NCI-H748 treated with DMSO at 0.1 percent for 48 hours (cell line): ENCODE data around the gene WDR33.
"Not testable (repeated sequence)": the region's sequence is repeated elsewhere in the genome, so short reads cannot be mapped to it uniquely, and the experiment has no call there.

ENCODE experiments used
- DNase-seq: peaks from one replicate; lab custom pipeline; 2025; lab: John Stamatoyannopoulos, UW

WDR33 gene

DNA sequence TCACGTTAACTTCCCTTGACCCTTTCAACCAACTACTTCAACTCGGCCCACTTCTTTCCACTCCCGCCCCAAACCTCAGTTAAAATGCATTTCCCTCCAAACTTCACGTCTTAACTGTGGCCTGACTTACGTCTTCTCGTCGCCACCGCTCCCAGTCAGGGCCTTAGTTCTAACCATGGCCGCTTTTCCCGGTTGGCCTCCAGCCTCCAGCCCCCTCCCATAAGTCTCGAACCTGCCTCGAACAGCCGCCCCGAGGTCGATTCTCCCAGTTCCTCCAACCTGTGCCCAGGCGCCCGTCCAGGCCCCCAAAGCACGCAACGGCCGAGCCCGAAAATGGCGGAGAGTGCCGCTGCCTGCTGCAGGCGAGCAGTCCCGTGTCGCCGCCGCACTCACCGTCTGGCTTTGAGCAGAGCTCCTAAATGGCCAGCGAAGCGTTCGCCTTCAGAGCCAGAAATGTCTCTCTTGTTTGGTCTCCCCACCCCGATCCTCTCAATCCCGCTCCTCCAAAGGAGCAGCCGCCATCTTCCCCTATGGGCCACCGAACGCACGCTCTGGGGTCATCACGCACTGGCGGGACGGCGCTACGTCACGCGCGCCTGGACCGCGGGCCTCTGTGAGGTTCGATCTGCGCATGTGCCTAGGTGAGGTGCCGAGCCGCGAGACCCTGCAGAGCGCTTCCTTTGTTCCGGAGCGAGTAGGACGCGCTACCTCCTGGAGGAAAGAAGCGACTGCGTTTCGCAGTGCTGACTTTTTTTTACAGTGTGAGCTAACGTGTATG, at the start of gene WDR33:
Gene WDR33, minus strand, starts transcription at position 553 of the 778 bp plus-strand sequence. CDS start 40,190 bp downstream, outside the sequence.
- DNase-seq, result peak; percentile 72

DNA sequence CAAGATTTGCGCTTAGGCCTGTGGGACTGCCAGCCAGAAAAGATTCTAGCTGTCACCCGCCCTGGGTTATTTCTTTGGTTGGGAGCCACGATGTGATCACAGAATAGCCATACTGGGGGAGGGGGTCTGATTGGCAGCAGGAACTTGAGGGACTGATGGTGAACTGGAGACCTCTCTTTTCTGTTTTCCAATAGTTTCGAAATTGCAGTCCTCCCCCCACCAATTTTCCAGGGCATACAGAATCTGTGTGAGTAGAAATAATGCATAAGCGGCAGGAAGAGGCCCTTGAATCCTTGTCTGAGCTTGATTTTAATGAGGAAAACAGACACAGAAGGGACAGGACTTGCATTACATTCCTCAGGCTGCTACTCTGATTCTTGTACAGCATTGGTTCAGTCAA, 49.2 kb upstream of the WDR33 start:
- no peak for DNase-seq

DNA sequence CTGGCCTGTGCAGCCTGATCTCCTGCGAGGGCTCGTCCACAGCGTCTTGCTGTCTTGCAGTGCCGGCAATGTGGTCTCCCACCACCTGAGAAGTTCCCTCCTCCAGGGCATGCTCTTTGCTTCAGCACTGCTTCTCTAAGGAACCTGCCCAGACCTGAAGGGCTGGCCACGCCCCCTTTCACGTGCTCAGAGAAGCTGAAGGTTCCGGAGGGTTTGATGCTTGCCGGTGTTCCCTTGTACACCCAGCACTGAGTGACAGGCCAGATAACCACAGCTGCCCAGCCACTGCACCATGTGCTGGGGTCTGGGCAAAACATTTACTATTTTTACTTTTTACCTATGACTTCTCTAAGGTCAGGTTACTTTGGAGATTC, 48.7 kb upstream of the WDR33 start:
- no peak for DNase-seq

DNA sequence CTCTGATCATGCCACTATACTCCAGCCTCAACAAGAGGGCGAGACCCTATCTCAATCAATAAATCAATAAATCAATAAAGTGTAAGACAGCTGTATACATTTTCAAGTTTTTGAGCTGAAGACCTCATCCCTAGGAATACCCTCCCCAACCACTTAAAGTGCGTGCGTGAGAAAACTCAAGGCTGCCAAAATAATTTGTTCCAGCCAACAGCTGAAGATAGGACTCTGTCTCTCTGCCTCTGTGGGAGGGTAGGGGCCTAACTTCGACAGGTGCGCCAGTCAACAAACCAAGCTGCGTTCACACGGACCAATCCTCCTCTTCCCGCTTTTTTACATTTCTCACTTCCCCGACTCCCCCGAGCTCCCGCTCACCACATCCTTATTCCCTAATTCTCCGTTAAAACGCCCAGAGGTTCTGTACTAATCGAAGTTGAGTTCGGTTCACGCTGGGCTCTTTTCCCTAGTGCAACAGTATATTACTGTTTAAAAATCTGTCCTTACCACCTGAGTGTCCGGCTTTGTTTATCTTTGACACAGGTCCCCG, 46.4 kb upstream of the WDR33 start:
- peak; percentile 21 for DNase-seq

DNA sequence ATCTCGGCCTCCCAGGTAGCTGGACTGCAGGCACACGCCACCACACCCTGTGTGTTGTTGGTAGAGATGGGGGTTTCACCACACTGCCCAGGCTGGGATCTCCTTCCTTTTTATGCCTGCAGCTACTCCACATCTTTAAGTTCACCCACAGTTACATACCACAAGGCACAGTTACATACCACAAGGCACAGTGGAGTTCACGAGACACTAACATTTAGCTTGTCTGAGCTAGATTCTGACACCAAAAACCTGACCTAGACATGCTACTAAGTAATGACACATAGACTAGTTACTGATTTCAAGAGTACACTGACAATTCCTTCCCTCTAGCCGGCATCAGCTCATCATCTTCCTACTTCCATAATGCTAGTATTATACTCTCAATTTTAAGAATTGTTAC, 42.7 kb upstream of the WDR33 start:
- no peak for DNase-seq

DNA sequence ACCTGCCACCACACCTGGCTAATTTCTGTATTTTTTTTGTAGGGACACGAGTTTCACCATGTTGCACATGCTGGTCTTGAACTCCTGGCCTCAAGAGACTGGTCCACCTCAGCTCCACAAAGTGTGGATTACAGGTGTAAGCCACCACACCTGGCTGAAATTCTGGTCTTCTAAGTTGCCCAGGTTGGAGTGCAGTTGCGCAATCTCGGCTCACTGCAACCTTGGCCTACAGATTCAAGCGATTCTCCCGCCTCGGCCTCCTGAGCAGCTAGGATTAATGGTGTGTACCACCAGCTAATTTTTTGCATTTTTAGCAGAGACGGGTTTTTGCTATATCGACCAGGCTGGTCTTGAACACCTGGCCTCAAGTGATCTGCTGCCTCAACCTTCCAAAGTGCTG, 41.4 kb upstream of the WDR33 start:
- DNase-seq, result no peak

DNA sequence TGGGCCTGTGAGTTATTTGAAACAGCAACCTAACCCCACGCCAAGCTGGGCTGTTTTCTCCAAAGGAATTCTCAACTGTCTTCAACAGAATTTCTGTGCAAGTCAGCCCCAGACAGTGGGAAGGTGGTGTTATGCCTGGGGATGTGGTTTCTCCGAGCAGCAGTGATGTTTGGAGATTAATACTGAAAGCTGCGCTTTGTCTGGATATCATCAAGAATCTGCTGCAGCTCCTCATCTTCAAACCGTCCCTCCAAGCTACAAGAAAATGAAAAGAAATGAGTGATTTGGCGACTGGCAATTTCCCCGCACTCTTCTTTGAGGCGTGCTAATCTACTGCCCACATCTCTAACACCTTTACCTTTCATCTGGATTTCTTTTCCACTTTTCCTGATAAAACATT, 37.0 kb upstream of the WDR33 start:
- DNase-seq, result no peak

DNA sequence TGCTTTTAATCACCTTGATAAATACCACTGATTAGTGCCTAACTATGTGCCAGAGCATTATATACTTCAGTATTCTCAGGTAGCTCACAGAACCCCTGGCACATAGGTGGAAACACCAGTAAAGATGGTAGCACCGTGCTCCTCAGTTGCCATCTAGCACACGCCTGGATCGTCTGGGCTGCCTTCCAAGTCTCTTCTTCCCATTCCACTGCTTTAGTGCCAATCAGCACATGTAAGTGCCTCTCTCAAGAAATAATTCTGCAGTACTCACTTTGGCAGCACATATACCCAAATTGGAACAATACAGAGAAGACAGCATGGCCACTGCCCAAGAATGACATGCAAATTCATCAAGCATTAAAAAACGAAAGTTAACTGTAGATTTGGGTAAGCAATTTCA, 34.0 kb upstream of the WDR33 start:
- DNase-seq, result no peak

DNA sequence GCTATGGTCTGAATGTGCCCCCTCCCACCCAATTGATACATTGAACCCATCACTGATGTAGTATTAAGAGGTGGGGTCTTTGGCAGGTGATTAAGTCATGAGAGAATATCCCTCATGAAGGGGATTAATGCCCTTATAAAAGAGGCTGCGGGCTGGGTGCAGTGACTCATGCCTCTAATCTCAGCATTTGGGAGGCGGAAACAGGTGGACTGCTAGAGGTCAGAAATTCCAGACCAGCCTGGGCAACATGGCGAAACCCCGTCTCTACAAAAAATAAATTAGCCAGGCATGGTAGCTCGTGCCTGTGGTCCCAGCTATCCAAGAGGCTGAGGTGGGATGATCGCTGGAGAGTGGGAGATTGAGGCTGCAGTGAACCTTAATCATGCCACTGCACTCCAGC, 32.7 kb upstream of the WDR33 start:
- no peak for DNase-seq

DNA sequence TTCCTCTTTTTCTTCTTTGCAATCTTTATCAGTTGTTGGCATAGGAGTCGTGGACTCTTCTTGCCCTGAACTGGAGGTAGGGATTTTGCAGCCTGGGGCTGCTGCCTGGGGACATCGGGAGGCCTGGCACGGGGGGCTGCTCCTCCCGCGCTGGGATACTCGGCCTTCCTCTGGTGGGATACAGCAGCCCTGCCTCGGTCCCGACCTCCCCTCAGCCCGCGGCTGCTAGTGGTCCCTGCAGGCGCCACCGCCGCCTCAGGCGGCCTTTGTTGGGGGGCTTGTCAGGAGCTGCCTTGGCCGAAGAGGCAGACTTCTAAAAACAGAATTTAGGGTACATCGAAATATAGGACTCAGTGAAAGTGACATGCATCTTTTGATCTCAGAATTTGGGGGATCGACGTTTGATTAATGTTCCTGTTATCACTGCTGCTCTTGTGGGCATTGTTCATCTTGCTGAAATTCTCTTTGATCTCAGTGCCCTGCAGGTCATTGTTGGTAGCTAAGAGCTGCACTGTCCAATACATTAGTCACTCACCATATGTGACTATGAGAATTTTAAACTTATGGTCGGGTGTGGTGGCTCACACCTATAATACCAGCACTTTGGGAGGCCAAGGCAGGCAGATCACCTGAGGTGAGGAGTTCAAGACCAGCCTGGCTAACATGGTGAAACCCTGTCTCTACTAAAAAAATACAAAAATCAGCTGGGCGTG, 30.7 kb upstream of the WDR33 start:
- no peak for DNase-seq

DNA sequence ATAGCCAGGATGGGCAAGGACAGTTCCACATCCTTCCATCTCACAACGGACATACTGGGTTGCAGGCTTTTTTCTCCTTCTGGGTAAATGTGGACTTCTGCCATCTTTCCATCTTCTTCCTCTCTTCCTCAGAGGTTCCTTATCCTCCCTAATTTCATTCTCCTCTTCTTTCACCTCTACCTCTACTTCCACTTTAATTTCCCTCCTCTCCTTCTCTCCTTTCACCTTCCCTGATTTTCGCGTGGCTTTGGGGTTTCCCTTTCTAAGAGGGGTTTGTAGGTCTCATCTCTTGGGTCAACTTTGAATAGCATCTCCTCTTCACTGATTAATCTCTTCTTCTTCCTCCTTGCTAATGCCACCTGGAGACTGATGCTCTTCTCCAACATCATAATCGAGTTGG, 29.9 kb upstream of the WDR33 start:
- DNase-seq, result no peak

DNA sequence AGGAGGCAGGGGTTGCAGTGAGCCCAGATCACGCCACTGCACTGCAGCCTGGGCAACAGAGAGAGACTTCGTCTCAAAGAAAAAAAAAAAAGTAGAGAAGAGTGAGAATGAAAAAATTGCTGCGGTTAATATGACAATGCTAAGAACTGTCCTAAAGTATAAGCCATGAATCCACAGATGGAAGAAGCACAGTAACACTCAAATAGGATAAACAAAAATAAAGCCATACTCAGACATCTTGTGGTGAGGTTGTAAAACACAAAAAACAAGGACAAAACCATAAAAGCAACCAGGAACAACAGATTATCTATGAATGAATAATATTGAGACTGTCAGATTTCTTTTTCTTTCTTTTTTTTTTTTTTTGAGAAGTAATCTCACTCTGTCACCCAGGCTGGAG, 24.0 kb upstream of the WDR33 start:
- no peak for DNase-seq

DNA sequence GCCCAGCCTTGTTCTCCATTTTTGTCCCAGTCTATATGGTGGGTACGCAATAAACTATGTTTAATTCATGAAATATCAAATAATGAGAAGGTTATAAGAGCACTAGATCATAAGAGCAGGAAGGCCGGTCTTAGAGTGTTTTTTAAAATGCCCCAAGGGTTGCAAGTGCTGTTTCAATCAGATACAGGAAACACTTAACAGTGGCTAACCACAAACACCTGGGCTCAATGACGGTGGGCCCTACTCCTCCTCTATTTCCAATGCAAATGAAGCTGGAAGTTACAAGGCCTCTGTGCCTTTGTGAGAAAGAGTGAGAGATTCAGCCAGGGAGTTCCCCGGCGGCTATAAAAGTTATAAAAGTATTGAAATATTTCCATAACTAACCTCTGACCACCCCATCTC, 18.9 kb upstream of the WDR33 start:
- no peak for DNase-seq

DNA sequence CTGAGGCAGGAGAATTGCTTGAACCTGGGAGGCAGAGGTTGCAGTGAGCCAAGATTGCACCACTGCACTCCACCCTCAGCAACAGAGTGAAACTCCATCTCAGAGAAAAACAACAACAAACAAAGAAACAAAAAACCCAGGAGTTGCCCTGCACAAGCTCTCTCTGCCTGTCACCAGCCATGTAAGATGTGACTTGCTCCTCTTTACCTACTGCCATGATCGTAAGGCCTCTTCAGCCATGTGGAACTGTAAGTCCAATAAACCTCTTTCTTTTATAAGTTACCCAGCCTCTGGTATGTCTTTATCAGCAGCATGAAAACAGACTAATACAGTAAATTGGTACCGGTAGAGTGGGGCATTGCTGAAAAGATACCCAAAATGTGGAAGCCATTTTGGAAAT, 15.7 kb upstream of the WDR33 start:
- DNase-seq, result not testable (repeated sequence)

DNA sequence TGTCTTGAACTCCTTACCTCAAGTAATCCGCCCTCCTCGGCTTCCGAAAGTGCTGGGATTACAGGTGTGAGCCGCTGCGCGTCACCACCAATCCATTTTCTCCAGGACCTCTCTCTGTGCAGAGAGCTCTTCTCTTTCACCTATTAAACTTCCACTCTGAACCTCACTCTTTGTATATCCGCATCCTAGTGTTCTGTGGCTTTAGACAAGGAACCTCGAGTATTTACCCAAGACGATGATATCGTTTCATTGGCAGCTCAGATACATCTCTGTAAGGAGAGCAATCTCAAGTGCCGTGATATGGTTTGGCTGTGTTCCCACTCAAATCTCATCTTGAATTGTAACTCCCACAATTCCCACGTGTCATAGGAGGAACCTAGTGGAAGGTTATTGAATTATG, 15.1 kb upstream of the WDR33 start:
- DNase-seq, result no peak

DNA sequence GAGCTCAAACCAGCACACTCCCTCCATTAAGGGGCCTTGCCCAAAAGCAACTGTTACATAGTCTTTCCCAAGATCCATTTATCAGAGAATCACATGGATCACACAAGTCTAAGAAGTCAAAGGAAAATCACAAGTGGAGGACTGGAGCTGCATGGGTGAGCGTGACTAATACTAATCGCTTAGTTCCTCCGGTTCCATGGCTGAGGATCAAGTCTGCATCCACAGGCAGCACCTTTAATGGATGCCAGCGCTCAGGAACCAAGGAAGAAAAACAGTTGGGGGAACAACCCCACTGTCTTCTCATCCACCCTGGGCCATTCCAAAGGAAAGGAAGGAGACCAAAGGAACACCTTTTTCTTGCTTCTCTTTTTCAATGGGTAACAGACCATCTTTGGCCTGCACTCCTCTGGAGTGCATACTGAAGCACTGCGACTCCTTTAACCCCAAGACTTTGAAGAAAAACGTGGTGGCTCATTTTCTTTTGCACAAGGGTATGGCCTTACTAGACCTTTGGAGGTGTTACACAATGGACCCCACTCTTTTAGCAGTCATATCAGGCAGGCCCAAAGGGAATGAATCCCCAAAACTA, 9.2 kb upstream of the WDR33 start:
- DNase-seq, result no peak

DNA sequence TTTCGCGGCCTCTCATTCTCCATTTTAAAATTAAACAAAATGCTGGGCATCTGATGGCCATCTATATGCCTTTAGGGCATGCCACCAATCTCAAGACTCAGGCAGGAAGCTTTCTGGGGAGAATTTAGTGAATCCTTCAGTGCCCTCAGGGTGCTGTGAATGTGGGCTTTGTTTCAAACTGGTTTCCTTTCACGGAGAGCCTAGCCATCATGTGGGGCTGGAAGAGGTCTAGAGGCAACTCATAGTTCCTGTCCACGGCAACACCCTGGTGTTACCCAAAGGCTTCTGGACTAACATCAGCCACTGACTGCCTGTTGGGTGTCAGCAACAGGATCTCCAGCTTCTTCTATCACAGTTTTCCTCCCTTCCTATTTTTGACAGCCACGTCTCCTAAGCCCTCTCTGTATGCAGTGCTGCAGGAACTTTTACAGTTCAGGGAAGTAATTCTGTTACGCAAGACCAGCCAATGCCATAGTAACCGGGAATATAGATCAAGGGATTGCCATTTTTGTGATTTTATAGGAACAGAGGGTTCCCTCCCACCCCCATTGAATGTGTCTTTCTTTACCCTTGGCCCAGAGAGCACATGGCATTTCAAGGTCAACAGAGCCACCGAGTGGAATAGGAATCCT, 7.9 kb upstream of the WDR33 start:
- no peak for DNase-seq

DNA sequence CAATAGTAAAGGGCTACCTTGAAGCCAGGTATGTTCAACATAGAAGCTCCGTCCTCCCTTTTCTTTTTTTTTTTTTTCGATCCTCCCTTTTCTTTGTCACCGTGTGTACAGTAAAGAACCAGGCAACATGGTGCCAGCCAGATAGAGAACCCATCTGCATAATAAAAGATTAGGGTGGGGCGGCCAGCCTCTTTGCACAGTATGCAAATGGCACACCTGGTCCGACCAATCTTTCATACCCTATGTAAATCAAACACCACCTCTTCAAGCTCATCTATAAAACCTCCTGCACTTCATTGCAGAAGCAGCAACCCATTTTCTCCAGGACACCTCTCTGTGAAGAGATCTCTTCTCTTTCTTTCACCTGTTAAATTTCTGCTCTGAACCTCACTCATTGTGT, 7.3 kb upstream of the WDR33 start:
- DNase-seq, result peak; percentile 7

DNA sequence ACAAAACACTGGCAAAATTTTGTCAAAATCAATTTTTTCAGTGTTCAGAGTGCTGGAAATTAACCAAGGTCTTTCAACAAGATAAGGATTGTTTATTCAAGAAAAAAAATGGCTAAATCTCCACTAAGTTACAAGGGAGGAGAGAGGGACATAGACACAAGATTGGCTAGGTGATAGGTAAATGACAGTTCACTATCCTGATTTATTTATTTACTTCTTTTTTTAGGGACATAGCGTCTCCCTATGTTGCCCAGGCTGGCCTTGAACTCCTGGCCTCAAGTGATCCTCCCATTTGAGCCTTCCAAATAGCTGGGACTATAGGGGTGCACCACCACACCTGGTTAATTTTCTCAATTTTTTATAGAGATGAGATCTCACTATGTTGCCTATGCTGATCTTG, 3.7 kb upstream of the WDR33 start:
- no peak for DNase-seq

DNA sequence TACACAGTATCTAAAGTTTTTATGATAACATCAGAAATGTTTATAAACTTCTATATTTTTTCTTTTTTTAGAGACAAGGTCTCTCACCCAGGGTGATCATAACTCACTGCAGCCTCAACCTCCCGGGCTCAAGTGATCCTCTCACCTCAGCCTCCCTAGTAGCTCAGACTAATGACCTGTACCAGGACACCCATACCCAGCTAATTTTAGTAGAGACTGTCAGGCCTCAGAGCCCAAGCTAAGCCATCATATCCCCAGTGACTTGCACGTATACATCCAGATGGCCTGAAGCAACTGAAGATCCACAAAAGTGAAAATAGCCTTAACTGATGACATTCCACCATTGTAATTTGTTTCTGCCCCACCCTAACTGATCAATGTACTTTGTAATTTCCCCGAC, 1.5 kb upstream of the WDR33 start:
- DNase-seq, result not testable (repeated sequence)

DNA sequence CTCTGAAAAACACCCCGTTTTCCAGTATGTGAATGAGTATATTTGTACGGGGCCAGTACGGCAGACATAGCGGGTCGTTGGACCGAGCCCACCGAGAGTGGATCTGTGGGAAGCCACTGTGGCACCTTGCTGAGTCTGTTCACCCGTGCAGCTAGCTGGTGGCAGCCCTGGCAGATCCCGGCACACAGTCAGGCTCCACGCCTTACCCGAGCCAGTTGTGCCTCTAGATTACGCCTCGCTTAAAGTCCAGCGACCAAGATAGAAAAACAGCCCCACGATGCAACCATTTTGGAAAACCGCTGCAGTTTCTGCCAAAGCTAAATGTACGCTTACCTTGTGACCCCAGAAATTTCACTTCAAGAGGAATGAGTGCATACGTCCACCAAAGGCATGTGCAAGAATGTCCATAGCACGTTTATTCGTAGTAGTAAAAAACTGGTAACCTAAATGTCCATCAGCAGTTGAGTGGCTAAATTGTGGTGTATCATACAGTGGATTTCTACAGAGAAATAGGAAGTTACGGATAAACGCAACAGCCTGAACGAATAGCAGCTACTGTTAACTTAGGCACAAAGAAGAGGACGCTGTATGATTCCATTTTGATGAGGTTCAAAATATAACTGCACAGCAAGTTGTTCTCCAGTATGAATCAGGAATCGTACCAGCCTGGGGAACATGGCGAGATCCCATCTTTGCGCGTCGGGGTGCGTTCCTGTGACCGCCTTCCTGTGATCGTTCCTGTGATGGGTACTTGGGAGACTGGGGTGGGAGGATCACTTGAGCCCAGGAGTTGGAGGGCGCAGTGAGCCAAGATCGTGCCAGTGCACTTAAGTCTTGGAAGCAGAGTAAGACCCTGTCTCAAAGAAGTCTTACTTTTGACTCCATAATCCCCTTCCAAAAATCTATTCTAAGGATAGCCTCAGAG, 688 bp upstream of the WDR33 start:
- DNase-seq, result no peak
